ENCODE results near the gene EDC4.
A peak's percentile ranks its signal among the peaks of the same experiment; 100 is the strongest.
"Not testable (repeated sequence)": the region's sequence is repeated elsewhere in the genome, so short reads cannot be mapped to it uniquely, and the experiment has no call there.

EDC4 gene

GRCh38 chr16:67915496-67915769, 42.6 kb downstream of the EDC4 start:
- DNase-seq, result not testable (repeated sequence)

DNA sequence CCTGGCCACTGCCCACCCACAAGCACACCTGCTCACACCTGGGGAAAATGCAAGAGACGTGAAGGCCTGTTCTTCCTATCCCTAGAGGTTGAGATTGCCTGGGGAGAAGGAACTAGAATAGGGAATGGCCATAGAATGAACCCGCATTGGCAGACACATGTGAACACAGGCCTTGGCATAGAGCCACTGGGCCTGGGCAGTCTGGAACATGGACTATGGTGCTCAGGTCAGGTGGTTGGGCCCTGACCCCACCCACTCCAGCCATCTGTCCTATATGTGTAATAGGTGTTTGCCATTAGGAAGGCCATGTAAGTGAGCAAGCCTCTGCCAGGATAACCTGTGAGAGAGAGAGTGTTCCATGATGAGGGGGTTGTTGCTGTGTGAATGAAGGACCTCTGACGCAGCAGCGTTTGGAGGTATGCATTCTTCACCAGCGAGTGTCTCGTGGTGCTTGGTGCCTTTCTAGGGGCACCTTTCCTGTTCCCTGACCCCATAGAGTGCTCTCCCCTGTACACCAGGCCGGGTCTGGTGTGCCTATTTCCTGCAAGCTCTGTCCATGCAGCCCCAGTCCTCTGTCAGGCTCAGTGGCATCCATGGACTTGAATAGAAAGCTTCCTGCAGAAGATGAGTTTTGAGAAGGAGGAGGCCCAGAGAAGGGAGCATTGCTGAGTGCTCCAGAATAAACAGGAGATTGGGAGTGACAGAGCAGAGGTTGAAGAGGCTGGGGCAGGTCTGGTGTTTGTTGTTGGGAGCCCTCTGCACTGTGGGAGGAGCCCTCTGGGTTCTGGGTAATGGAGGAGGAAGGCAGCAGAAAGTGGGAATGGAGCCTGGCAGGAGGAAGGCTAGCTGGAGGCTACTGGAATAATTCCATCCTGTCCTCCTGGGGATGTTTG, 43.2 kb downstream of the EDC4 start:
- no peak for DNase-seq

GRCh38 chr16:67917140-67917851, 44.4 kb downstream of the EDC4 start:
- DNase-seq, result no peak

- DNase-seq, result peak; percentile 32
These were observed 45.0 kb downstream of the EDC4 start for GRCh38 chr16:67917852-67918236.

DNA sequence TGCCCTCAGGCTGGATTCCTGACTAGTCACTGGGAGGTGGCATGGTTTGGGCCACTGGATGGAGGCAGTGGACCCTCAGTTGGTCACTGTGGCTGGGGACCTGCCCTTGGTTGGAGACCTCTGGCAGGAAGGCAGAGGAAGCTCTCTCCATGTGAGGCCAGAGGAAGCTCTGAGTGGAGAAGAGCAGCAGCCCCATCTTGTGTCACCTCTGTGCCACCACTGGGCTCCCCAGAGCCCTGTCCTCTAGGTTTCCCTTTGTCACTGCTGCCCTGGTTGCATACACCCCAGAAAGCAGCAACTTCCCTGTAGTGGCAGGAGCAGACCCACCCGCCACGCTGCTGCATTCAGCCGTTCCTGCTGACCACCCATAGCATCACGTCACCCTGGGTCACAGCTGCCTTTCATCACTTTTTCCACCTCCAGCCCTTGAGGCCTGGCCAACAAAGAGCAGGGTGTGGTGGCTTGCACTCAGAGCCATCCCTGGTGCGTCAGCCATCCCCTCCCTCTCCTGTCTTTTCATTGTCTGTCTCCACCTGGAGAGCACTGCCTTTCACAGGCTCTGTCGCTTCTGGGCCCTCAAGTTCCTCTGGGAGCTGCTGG, 46.9 kb downstream of the EDC4 start:
- no peak for DNase-seq

GRCh38 chr16:67922221-67922620, 49.4 kb downstream of the EDC4 start:
- DNase-seq, result no peak

DNA sequence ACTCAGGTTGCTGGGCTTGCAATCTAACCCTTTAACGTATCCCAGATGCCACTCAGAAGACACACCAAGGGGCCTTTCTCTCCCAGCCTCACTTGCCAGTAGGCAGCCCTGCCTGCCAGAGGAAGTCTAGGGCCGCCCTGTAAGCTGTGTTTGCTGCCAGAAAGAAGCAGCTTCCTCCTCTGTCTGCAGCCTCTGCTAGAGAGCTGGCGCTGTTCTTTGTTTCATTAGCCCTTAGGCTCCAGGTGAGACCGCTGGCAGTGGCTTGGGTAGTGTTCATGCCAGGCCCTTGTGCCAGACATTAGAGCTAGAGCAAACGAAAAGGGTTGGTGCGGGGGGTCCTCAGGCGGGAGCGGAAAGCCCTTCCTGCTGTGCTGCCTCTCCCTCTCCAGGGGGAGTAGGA, 49.9 kb downstream of the EDC4 start:
- no peak for DNase-seq

GRCh38 chr16:67923414-67924116, 50.7 kb downstream of the EDC4 start:
- DNase-seq, result no peak

DNA sequence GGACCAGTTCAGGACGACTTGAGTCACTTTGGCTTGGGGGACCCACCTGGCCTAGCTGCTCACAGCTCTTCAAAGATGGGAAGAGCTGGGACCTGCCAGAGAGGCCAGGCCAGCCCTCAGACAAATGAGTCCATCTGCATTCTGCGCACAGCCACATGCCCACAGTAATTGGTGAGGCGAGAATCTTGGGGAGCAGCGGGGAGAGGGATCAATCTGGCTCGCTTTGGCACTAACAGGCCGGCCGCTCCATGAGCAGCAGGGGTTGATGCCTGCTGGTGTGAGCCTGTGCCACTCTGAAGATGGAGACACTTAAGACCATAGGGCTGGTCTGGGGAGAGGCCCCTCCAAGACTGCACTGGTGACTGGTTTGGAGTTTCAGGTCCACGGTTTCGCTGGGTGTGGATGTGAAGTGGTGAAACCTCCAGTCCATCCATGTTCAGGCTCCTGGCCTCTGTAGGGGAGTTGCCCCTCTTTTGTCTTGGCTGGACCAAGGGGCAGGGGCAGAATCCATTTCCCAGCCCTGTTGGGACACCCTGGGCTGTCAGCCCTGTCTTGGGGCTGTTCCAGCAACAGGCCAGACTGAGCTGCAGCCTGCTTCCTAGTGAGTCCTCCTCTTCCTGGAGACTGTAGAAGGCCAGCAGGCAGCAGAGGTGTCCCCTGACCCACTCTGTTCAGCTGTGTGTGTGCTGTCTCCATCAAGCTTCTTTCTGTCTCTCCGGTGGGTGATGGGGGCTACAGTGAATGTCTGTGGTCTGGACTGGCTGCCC, 51.5 kb downstream of the EDC4 start:
- DNase-seq, result no peak

- DNase-seq, result no peak
These were observed 53.4 kb downstream of the EDC4 start for GRCh38 chr16:67926181-67926750.

GRCh38 chr16:67927131-67927941, 54.5 kb downstream of the EDC4 start:
- no peak for DNase-seq

DNA sequence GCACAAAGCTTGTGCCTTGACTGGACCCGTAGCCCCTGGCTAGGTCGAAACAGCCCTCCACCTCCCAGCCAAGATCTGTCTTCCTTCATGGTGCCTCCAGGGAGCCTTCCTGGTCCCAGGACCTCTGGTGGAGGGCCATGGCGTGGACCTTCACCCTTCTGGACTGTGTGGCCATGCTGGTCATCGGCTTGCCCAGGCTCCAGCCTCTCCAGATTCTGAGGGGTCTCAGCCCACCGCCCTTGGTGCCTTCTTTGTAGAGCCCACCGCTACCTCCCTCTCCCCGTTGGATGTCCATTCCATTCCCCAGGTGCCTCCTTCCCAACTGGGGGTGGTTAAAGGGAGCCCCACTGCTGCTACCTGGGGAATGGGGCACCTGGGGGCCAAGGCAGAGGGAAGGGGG, 55.3 kb downstream of the EDC4 start:
- no peak for DNase-seq

GRCh38 chr16:67928561-67929364, 55.9 kb downstream of the EDC4 start:
- DNase-seq, result peak; percentile 69

DNA sequence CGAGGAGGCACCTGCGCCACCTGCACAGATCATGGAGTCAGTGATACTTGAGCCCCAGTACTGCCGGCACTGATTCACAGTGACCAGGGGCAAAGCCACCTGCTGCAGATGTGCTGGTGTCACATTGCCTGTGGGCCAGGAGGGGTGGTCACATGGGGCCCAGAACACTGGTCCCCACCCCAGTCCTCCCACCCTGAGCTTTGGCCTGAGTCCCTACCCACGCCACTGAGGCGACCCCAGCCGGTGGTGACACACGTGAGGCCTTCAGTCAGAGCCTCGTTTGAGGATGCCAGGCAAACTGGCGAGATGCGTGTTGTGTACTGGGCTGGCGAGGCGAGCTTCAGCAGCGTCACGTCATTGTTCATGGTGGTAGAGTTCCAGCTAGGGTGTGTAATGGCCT, 57.3 kb downstream of the EDC4 start:
- no peak for DNase-seq

- DNase-seq, result no peak
These were observed 57.9 kb downstream of the EDC4 start for GRCh38 chr16:67930678-67931211.
